Measurements from ENCODE around the gene PLEKHH1.

PLEKHH1 gene

DNA sequence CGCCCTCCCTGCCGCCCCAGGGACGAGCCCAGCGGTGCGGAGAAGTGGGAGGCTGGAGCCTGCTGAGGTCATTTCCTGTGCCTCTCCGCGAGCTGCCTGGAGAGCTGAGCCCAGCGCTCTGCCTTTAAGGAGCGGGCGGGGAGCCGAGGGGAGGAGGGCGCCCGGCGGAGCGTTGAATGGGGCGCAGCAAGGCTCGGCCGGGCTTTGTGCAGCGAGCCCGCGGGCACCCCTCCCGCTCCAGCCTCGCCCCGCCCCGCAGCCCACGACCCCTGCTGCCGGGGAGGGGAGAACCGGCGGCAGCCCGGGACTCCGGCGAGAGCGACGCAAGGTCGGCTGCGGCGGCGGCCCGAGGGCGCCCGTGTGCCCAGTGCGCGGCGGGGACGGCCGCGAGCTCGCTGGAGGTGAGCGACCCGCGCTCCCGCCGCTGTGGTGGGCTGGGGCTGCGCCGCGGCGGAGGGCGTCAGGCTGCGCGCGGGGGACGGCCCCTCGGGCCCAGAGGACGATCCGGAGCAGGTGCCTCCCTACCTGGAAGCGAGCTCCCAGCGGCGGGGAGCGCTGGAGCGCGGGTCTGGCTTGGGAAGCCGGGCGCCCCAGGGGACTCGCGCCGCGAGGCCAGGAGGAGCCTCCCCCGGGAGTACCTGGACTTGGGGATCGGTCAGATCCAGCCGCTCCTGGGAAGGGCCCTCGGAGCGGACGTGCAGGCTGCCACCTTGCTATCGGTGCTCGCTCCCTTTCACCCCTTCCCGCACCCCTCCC is at the start of gene PLEKHH1:
Gene PLEKHH1 (plus strand): TSS at position 293 of the 756 bp plus-strand sequence. CDS start 8,578 bp downstream, outside the sequence.
- DNase-seq, result peak; percentile 38

DNA sequence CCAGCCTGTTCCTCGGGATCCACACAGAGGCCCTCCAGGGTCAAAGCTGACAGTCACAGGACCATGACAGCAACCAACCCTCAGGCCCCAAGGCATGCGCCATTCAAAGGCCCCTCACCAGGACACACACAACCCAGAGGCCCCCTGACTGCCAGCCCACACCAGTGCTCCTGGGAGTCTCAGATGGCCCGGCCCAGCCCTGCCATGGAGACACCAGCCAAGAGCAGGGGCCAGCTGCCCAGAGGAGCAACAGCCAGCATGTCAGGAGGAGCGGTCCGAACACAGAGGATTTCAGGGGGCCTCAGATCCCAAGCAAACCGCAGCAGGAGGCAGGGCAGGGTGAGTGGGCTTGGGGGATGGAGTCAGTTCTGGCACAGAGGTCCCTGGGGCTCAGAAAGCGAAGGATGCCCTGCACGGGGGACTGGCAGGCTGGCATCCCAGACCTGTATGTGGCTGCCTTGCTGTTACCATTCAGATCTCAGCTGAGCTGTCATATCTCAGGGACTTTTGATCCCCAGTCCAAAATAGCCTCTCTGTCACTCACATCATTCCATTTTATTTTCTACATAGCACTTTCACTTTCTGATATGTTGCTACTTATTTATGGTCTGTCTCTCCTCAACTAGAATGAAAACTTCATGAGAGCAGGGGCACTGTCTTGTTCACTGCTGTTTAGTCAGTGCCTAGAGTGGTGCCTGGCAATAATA is 49.4 kb upstream of the PLEKHH1 start:
- DNase-seq, result no peak

DNA sequence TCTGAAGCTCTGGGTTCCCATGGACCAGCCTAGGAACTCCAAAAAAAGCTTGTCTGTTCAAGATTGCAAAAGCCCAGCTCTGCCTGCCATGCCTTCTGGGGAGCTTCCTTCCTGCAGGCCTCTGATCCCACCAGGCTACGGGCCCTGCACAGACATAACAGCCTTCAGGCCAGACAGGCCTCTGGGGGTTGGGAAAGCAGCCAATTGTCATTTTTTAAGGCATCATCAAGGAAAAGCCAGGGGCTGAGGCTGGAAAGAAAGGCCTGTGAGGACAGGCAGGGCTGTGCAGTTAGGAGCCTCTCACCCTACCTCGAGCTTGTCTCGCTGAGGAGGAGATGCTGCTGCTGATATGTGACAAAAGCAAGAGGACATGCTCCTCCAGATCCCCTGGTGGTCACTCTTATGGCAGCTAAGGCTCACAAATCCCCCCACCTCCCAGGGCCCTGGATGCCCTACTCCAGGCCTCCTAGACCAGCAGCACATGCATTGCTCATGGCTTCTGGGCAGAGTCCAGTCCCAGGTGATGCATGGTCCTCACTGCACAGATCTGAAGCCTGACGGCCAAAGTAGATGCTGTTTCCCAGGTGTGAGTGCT is 47.5 kb upstream of the PLEKHH1 start:
- no peak for DNase-seq

DNA sequence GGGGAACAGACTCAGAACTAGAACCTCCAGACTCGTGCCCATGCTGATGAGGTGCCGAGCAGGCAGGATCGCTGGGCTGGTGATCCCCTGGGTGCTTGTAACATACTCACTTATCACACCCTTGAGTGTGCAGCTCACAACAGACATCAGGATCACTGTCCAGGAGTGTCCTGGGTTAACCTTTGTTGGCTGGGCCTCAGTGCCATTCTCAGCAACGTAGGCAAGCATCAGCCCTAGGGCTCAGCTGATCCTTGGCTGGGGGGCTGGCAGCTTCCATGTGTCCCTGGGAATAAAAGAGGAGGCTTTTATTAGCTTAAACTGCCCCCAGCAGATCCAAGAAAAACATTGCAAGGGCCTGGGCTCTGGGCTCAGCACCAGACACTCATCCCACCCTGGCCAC is 46.2 kb upstream of the PLEKHH1 start:
- DNase-seq, result no peak

DNA sequence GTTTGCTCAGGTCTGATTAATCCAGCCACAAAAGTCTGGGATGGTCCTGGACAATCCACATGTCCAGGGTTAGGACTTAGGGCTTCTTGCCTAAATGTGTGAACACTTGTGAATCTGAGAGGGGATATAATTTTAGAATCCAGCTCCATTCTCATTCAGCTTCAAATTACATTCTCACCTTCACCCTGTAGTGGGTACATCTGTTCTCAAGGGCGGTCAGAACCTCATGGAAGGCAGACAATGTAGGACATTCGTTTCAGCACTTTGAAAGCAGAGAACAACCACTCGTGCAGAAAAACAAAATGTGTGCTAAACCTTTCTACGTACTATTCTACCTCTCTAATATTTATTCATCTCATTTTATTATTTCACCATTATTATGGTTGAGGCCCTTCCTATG is 45.8 kb upstream of the PLEKHH1 start:
- no peak for DNase-seq

DNA sequence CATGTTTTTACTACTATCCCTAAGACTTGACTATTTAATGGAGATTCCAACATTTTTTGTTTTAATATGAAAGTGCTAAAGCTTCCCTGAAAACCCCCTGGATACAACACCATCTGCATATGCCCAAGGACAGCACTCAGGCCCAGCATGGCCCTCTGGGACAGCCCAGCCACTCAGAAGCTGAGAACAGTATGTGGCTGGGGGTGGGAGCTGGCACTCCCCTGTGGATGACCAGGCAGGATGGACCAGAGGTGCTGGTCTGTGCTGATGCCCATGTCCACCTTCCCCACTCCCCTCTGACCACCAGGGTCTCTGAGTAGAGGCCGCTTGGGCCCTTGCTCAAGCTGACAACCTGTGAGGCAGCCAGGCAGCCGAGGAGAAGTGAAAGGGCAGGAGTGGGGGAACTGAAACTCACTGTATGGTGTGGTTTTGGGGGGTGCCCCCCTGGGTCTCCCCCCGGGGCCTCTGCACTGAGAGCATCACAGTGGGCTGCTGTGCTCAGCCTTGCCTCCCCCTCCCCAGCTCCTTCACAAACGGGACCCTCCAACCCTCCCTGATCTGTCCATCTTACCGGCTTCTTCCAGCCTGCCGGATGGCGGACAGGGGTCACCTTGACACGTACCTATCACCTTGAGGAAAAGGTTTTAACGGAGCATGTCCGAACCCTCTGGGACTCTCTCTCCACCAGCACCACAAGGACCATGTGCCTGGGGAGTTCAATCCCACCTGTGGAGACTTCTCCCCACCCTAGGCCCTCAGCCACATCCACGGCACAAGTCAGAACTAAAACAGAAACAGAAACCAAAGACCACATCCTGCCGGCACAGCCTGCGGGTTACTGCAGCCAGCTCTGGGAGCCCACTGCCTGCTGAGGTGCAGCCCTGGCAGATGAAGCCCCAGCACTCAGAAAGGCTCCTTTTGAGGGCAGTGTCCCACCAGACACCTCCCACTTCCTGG is 44.9 kb upstream of the PLEKHH1 start, which contains the start of gene TMEM229B:
Gene TMEM229B (minus strand): TSS at position 785 of the 957 bp plus-strand sequence. CDS start 14,798 bp downstream, outside the sequence.
- no peak for DNase-seq

DNA sequence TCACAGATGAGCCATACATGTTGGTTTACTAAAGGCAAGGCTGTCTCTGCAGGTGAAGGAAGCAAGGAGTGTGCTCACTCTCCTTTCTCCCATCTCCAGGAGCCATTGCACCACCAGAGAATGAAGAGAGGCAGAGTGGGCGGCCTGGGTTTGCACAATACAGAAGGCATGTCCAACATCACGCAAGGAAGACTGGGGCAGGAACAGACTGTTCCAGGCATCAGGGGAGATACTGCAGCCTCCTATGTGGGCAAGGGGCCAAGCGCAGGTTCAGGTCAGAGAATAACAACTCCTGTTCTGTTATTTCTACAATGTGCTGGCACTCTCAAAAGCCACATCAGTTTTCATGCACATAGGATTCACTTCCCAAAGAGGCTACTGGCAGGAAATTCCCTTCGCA is 42.9 kb upstream of the PLEKHH1 start:
- DNase-seq, result no peak

DNA sequence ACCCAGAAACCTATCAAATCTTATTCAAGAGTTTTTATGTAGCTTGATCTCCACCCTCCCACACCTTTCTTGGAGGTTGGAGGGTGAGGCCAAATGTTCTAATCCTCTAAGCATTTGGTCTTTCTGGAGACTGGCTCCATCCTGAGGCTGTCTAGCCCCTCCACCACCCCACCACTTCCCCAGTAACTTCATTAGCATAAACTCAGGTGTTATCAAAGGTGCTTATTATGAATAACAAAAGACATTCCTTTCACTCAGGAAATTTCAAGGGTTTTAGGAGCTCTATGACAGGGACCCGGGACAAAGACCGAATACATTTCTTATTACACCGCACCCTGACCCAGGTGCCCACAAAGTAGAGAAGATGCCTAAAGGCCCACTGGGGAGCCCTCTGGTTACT is 41.8 kb upstream of the PLEKHH1 start:
- no peak for DNase-seq

DNA sequence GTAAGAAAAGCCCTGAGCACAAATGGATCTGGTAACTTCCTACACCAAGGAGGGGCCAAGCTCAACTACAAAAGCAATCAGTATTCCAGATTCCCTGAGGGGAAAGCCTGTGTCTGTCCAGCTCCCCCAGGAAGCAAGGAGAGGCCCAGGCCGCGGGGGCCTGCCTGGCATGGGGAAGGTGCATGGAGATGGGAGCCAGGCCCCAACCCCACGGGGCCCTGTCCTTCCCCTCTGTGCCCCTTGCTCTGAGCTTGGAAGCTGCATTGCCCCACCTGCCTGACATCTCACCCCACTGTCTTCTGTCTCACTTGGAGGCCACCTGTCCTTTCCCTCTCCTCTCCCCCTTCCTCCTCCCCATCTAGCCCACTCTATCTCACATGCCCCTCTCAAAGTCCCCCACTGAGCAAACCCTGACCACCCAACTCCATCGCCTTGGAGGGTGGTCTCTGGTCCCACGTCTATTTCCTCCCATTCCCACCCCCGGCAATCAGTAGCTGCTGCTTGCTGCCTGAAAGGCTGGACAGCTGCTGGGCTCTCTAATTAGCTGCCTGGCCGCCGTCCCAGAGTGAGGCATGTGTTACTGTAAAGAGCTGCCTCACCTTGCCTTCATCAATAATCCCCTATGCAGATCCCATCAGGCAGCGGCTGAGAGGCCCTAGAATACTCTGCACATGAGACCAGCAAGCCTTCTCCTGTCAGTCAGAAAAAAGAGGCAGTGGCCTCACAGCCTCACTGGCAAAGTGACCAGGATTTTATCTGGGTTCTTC is 41.2 kb upstream of the PLEKHH1 start:
- no peak for DNase-seq

DNA sequence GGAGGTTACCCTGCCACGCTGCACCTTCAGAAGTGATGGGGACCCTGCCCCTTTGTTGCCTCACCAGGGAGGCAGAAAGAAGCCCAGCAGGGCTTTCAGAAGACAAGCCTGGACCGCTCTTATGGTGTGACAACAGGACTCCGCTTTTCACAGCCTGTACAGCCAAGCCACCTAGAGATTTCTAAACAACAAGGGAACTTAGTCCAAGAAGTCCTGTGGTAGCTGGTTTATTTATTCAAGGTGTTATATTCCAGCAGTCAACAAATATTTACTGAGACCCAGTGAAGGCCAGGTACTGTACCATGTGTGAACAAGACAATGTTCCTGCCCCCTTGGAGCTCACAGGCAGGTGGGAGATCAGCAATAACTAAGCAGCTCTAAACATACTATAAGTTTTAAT is 40.6 kb upstream of the PLEKHH1 start:
- no peak for DNase-seq

DNA sequence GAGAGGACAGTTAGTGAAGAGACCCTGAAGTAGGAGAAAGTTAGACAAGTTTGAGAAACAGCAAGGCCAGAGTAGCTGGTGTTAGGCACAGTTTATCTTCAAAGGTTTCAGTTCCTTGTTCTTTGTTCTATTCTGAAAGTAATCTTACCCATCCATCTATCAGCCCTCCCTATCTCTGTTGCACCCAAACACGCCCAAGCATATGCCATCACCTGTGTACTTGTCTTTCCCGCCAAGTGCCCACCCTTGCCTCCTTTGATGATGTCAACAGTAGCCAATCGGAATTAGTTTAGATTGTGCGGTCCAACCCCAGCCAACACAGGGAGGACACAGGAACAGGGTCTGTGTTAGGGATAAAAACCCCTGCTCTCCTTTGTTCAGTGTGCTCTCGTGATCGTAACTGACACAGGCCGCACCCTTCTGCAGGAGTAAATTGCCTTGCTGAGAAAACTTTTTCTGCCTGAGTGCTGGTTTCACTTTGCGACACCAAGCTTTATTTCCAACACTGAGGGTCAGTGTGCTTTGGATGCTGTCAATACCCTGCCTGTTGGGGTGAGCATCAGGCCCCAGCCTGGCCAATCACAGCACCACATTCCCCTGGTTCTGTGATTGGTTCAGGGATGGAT is 39.9 kb upstream of the PLEKHH1 start:
- DNase-seq, result no peak

DNA sequence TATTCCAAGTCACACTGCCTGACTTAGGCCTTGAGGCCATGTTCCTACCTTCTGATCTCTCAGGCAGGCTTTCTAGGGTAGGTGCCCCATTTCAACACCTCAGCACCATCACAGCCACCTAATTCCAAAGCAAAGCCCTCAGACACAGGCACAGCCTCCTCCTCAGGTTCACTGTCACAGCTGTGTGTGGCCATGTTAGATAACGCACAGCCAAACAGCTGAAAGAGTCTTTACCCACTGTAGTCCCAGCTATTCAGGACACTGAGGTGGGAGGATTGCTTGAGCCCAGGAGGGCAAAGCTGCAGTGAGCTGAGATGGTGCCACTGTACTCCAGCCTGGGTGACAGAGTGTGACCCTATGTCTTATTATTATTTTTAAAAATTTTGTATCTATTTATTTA is 37.3 kb upstream of the PLEKHH1 start:
- no peak for DNase-seq

DNA sequence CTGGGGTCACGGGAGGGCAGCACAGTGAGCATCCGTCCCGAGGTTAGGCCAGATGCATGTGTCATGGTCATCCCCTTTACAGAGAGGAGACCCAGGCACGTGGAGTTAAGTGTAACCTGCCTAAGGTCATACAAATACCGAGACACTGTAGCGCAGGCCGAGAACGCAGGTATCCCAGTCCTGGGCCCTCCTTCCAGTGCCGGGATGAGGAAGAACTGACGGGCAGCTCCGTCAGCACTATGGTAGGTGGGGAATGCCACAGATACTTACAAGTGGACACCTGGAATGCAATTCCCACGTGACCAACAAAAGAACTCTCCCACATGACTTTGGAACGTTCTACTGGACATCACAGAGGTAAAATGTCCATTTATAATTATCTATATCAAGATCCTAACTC is 35.9 kb upstream of the PLEKHH1 start:
- no peak for DNase-seq

DNA sequence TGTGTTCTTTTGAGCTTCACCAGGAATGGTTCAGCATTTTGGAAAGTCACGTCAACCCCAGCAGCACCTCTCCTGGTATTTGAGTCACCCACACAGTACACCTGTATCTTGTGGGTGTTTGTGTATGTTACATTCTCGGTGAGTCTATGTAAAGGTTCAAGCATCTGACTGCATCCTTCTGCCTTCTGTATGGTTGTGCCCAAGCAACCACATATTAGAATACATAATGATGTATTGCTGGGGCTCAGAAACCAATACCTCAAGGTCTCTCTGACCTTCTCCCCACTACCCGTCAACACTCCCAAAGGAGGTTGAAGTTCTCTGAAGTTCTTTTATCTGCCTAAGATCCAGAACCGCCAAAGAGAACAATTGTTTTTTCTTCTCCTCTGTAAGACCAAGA is 35.4 kb upstream of the PLEKHH1 start:
- no peak for DNase-seq

DNA sequence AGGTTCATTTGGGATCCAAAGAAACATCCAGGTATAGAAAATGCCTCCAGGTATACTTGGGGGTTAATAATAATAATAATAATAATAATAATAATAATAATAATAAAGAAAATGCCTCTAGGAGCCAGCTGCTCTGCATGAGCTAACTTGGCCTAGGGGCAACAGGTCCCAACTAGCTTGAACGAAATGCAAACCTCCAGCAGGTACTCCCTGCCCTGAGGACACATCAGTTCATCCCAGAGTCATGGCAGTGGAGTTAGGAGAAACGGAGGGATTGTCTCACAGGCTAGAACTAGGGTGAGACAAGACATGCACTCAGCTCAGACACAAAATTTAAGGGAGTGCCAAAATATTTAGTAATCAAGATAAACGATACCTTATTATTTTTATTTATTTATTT is 32.1 kb upstream of the PLEKHH1 start:
- no peak for DNase-seq

DNA sequence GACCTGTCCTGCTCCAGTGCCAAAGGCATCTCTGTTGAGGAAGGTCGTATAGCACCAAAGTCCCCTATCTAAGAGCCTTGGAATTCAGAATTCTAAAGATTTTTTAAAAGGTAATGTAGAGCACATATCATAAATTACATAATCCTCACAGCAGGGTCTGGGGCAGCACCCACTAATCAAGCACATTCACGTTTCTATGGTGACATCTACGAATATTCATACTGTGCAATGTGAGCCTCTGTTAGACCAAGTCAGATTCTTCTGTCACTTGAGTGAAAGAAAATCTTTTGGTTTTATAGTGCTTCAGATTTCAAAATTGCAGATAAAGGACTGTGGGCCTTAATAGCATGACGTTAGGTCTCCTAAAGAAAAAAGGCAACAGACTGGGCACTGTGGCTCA is 31.4 kb upstream of the PLEKHH1 start:
- DNase-seq, result no peak

DNA sequence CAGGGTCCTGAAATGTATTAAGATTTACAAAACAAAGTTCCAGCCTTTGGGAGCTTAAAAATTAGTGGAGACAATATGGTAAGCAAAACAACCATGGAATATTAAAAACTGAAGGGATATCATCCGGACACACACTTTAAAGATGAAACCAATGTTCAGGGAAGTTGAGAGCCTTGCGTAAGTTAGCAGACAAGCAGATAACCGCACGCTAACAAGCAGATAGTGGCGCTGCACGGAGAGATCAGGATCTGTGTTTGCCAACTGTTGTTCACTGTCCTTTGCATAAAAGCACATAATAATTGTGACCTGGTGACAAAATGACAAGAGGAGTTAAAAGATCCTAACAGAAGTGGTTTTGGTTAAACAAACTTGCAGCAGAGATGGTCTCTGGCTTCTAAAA is 30.2 kb upstream of the PLEKHH1 start:
- DNase-seq, result peak; percentile 35

DNA sequence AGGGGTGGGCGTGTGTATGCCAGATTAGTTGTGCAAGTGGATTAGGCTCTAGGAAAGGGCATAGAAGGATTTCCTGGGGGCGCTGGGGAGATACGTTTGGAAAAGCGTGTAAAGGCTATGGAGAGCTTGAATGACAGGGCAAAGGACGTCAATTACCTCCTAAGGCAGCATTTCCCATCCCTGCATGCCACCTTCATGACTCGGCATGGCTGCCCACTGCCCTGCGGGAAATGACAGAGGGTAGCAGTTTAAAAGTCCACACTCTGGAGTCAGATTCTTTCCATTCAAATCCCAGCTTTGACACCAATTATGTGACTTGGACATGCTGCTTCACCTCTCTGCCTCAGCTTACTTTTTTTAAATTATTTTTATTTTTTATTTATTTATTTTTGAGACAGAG is 29.8 kb upstream of the PLEKHH1 start:
- no peak for DNase-seq

DNA sequence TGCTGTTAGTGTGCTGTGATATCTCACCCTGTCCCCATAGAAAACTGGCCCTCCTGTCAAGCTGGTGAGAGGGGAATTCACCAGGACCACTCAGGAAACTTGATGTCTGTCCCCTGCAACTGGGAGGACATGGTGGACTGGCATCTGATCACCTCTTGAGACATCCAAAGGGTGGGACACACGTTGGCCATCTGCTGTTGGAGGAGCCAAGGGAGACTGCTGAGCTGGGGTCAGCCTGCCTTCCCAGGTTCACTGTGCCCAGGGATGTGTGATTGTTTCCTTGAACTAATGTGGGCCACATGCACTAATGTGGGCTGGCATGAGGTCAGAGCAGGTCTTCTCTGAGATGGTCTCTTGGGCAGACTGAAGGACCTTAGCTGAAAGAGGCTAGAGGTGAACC is 27.8 kb upstream of the PLEKHH1 start:
- no peak for DNase-seq

DNA sequence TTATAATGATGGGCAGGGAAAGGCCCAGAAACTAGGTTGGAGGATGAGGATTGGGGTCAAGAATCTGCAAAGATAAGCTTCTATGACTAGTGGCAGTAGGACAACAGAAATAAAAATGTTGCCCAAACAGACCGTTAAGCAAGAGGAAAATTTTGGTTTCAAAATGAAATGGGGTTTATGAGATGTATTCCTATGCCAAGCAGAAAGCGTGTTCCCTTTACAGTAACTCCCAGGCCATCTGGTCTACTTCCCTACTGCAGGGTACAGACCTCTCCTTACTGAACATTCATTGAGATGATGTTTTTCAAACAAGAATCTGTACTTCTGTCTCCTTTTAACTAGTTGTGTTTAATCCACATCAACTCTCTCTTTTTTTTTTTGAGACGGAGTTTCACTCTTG is 24.1 kb upstream of the PLEKHH1 start:
- no peak for DNase-seq

DNA sequence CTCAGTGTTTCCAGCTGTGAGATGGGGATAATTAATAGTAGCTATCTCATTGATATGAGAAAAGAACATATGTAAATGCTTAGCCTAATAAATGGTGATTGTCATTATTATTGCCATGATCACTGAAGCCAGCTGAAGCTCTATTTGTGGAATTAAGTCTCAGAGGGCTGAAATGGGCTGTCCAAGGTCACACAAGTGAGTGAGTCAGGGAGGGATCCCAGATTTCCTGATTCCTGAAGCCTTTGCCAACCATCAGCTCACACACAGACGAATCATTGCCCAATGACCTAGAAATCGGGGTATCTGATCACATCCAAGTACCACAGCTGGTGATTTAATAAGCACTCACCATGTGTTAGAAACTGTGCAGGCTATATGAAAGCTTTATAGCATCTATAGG is 23.0 kb upstream of the PLEKHH1 start:
- DNase-seq, result no peak

DNA sequence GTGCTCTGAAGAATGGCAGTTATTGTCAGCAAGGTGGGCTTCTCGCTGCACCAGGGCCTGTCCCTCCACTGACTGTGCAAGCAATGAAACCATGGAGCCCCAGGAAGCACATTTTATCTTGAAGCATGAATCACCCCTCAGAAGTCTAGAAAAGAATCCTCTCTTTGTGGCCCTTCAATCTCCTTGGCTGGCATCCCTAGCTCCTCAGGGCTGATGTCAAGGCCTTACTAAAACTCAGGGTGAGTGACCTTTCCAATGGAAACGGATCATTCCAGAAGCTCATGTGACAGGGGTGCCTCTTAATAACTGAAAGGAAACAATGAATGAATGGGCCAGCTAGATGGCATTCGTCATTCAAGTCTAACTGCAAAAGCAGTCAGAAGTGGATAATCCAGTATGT is 22.3 kb upstream of the PLEKHH1 start:
- DNase-seq, result no peak
